Measurements from ENCODE around the gene IL21R.

DNA sequence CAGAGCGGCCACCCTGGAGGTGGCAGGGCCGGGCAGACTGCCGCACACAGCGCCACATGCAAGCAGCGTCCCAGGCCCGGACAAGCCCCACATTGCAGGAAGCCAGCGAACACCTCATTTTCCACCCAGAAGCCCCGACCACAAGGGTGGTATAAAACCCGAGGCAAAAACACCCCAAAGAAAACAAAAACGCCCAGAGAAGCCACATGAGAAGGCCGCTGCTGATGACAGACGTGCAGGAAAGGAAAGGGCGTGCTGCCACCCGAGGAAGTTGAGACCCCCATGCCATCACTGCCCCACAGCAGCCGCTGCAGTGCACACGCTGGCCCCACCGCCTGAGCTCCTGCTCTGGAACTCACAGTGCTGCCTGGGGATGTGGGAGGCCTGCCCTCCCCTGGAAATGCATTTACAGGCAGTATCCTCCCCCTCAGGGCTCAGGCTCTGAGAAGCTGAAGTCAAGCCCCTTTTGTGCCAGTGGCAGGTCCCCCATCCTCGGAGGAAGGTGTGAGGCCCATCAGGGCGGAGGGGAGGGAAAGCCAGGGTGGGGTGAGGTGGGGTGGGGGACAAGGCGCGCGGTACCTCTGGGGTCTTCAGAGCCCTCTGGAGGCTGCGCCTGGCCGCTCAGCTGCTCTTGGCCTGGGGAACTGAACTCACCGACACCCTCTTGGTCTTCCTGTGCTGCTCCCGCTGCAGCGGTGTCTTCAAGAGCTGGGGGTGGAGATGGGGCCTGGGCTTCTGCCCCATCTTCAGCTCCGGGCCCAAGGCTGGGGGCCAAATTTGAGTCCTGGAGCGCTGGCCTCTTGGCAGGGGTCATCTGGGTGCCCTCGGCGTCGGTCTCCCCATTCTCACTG lies 62.0 kb downstream of the IL21R start:
- TF ChIP-seq, protein P1, sequence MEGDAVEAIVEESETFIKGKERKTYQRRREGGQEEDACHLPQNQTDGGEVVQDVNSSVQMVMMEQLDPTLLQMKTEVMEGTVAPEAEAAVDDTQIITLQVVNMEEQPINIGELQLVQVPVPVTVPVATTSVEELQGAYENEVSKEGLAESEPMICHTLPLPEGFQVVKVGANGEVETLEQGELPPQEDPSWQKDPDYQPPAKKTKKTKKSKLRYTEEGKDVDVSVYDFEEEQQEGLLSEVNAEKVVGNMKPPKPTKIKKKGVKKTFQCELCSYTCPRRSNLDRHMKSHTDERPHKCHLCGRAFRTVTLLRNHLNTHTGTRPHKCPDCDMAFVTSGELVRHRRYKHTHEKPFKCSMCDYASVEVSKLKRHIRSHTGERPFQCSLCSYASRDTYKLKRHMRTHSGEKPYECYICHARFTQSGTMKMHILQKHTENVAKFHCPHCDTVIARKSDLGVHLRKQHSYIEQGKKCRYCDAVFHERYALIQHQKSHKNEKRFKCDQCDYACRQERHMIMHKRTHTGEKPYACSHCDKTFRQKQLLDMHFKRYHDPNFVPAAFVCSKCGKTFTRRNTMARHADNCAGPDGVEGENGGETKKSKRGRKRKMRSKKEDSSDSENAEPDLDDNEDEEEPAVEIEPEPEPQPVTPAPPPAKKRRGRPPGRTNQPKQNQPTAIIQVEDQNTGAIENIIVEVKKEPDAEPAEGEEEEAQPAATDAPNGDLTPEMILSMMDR (conservative IDR thresholded peaks at IDR 0.05 in 1 of 2, IDR thresholded peaks at IDR 0.05 in 1 of 2; ENCODE audit: extremely low read depth in 1 of 2, insufficient read depth in 1 of 2, low read depth in 1 of 2, low read length in 2 of 2), result no peak
- no peak for TF ChIP-seq EZH2 (IDR thresholded peaks at IDR 0.05; ENCODE audit: borderline replicate concordance, low read length)

Measured in mammary epithelial cell (primary cell).